NCI-H524 (cell line): ENCODE measurements around the gene KIF5C.
"Not testable (repeated sequence)": the region's sequence is repeated elsewhere in the genome, so short reads cannot be mapped to it uniquely, and the experiment has no call there.

Experiments
- DNase-seq, 2 experiments: peaks; one replicate each; lab custom pipeline; 2025; lab: John Stamatoyannopoulos, UW

KIF5C gene

GRCh38 chr2:148965623-148966437, 90.8 kb downstream of the KIF5C start:
- no peak for DNase-seq

- DNase-seq = no peak
Observed at GRCh38 chr2:148966438-148966758, 91.4 kb downstream of the KIF5C start.

GRCh38 chr2:148967056-148967455, 92.0 kb downstream of the KIF5C start:
- DNase-seq = no peak

GRCh38 chr2:148967578-148967977, 92.6 kb downstream of the KIF5C start:
- no peak for DNase-seq

- DNase-seq = peak in 1 of 2 experiments; percentile 65
Observed at GRCh38 chr2:148968301-148968700, 93.3 kb downstream of the KIF5C start.

- DNase-seq = peak; percentile 65 to 86
Observed at GRCh38 chr2:148968776-148969319, 93.8 kb downstream of the KIF5C start.

- DNase-seq = no peak
Observed at GRCh38 chr2:148969659-148970061, 94.6 kb downstream of the KIF5C start.

- DNase-seq = no peak
Observed at GRCh38 chr2:148970385-148970784, 95.4 kb downstream of the KIF5C start.

- no peak for DNase-seq
Observed at GRCh38 chr2:148971547-148971946, 96.5 kb downstream of the KIF5C start.

- DNase-seq = no peak
Observed at GRCh38 chr2:148974095-148974494, 99.1 kb downstream of the KIF5C start.

- peak in 1 of 2 experiments; percentile 28 for DNase-seq
Observed at GRCh38 chr2:148978026-148978685, 103.1 kb downstream of the KIF5C start.

- DNase-seq = no peak
Observed at GRCh38 chr2:148978706-148979105, 103.7 kb downstream of the KIF5C start.

- no peak for DNase-seq
Observed at GRCh38 chr2:148979164-148979918, 104.3 kb downstream of the KIF5C start.

- no peak for DNase-seq
Observed at GRCh38 chr2:148979919-148980277, 104.9 kb downstream of the KIF5C start.

- not testable (repeated sequence) for DNase-seq
Observed at GRCh38 chr2:148980496-148980895, 105.5 kb downstream of the KIF5C start.

GRCh38 chr2:148981324-148981723, 106.3 kb downstream of the KIF5C start:
- DNase-seq = peak in 1 of 2 experiments; percentile 28

- DNase-seq = peak; percentile 4 to 36
Observed at GRCh38 chr2:148981781-148982180, 106.8 kb downstream of the KIF5C start.

GRCh38 chr2:148982282-148982681, 107.3 kb downstream of the KIF5C start:
- peak; percentile 23 to 61 for DNase-seq

- DNase-seq = no peak
Observed at GRCh38 chr2:148983896-148984295, 108.9 kb downstream of the KIF5C start.

GRCh38 chr2:148984449-148984848, 109.4 kb downstream of the KIF5C start:
- no peak for DNase-seq

- DNase-seq = no peak
Observed at GRCh38 chr2:148987286-148987685, 112.3 kb downstream of the KIF5C start.

- no peak for DNase-seq
Observed at GRCh38 chr2:148988337-148988736, 113.3 kb downstream of the KIF5C start.
